Calu3 (cell line): Measurements from ENCODE around the gene FRK. TPM values are rescaled to one million over a fixed set of nuclear protein-coding genes. Genes with fewer than 3 reads are reported as not detected.
"Not testable (repeated sequence)": the region's sequence is repeated elsewhere in the genome, so short reads cannot be mapped to it uniquely, and the experiment has no call there.

Experiments used
- BruUV-seq: library from RNA; stranded (reverse); fragments of 400-500 nt; replicated peaks from 2 replicates; lab custom pipeline; 2021; lab: Mats Ljungman, UMichigan
- CTCF ChIA-PET: fragments of 300-600 bp; sonication (Branson Sonifier 250); formaldehyde crosslinking; loops from one replicate; lab custom pipeline; 2022; ENCODE audit warnings: antibody characterized with exemption; lab: Charles Lee
- DNase-seq: peaks from one replicate; pipeline ENCODE4 v3.0.0; 2022
- H3K27ac Mint-ChIP-seq: one replicate; pipeline ENCODE4 v1.8.0; 2022; ENCODE audit warnings: mixed read lengths; ENCODE audit not compliant: unreplicated experiment
- H3K27me3 Mint-ChIP-seq: one replicate; pipeline ENCODE4 v1.8.0; 2022; ENCODE audit warnings: mixed read lengths; ENCODE audit not compliant: unreplicated experiment
- H3K36me3 Mint-ChIP-seq: one replicate; pipeline ENCODE4 v1.8.0; 2022; ENCODE audit warnings: mild to moderate bottlenecking, moderate library complexity, mixed read lengths; ENCODE audit not compliant: insufficient read depth, unreplicated experiment
- H3K4me1 Mint-ChIP-seq: one replicate; pipeline ENCODE4 v1.8.0; 2022; ENCODE audit warnings: mild to moderate bottlenecking, low read depth, mixed read lengths; ENCODE audit not compliant: unreplicated experiment
- H3K4me3 Mint-ChIP-seq: one replicate; pipeline ENCODE4 v1.8.0; 2022; ENCODE audit warnings: mild to moderate bottlenecking, low read depth, moderate library complexity, mixed read lengths; ENCODE audit not compliant: unreplicated experiment
- H3K9me3 Mint-ChIP-seq: one replicate; pipeline ENCODE4 v1.8.0; 2022; ENCODE audit warnings: low read depth, mixed read lengths; ENCODE audit not compliant: unreplicated experiment
- CTCF ChIP-seq: fragments of 200-600 bp; IDR thresholded peaks from one replicate; pipeline ENCODE4 v1.8.0; 2022; ENCODE audit warnings: antibody characterized with exemption; ENCODE audit not compliant: unreplicated experiment
- intact Hi-C: fragments of 100-400 bp; cut with micrococcal nuclease; formaldehyde crosslinking; loops from one replicate; pipeline ENCODE4 v1.10.0; 2022; ENCODE audit not compliant: unreplicated experiment
- total RNA-seq: library from RNA; stranded (reverse); gene quantifications from 2 replicates; pipeline ENCODE4 v1.2.3, GENCODE V29; 2022

Gene FRK
- total RNA-seq, 1 experiment from 2014 or later = 21.2 TPM

GRCh38 chr6:115891111-115891669, 169.5 kb downstream of the FRK start:
- no TSS peak for BruUV-seq
- no peak overlapping the region for H3K27ac Mint-ChIP-seq
- no peaks in the 10 kb centered on the region for H3K36me3 Mint-ChIP-seq
- TF ChIP-seq CTCF = no peak
- H3K4me1 Mint-ChIP-seq = peaks cover 23% of the 10 kb centered on the region
- intact Hi-C loops = loop anchor here (10.0 kb wide), 3 partner anchors 246 to 1796 kb away; no protein-coding TSS in a partner anchor
- H3K4me3 Mint-ChIP-seq = no peak overlapping the region
- DNase-seq = no peak
- no peaks in the 10 kb centered on the region for H3K9me3 Mint-ChIP-seq
- CTCF ChIA-PET = no interaction called here
- H3K27me3 Mint-ChIP-seq = no peaks in the 10 kb centered on the region

GRCh38 chr6:115890238-115890637, 170.5 kb downstream of the FRK start:
- Mint-ChIP-seq H3K4me1 (peaks cover 23% of the 10 kb centered on the region), H3K27ac (no peak overlapping the region), H3K27me3 (no peaks in the 10 kb centered on the region), H3K9me3 (no peaks in the 10 kb centered on the region), H3K36me3 (no peaks in the 10 kb centered on the region), H3K4me3 (no peak overlapping the region)
- no peak for DNase-seq
- TF ChIP-seq CTCF = no peak
- CTCF ChIA-PET = no interaction called here
- intact Hi-C loops = loop anchor here (10.0 kb wide), 3 partner anchors 245 to 1795 kb away; no protein-coding TSS in a partner anchor
- no TSS peak for BruUV-seq

GRCh38 chr6:115888687-115889470, 171.8 kb downstream of the FRK start:
- H3K27ac Mint-ChIP-seq, BruUV-seq, H3K27me3 Mint-ChIP-seq, H3K9me3 Mint-ChIP-seq, H3K36me3 Mint-ChIP-seq, DNase-seq, intact Hi-C loops, H3K4me3 Mint-ChIP-seq, CTCF ChIA-PET: not testable (repeated sequence)
- H3K4me1 Mint-ChIP-seq = peaks cover 17% of the 10 kb centered on the region

DNA sequence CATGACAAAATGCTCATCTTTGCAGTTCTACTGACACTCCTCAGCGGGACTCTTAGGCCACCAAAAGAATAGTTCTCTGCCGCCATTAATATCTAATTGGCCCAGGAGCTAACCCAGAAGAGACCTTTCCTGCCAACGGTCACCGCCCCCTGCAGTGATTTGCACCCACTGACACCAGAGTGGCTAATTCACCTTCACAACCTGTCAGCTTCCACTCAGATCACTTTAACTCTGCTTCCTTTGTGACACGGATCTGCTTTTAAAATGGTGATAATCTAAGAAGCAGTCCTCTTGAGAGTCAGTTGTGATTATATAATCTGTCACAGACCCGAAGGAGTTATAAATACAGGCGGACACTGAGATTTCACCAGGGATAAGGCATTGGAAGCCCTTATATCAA, 172.8 kb downstream of the FRK start:
- CTCF ChIA-PET = no interaction called here
- no TSS peak for BruUV-seq
- H3K27ac Mint-ChIP-seq = no peak overlapping the region

More for the DNA sequence above, 172.8 kb downstream of the FRK start:
- TF ChIP-seq CTCF = no peak
- no peaks in the 10 kb centered on the region for H3K9me3 Mint-ChIP-seq
- H3K4me1 Mint-ChIP-seq = peaks cover 18% of the 10 kb centered on the region
- H3K36me3 Mint-ChIP-seq = peaks cover under 1% of the 10 kb centered on the region
- no peaks in the 10 kb centered on the region for H3K27me3 Mint-ChIP-seq
- intact Hi-C loops = no loop called here
- DNase-seq = no peak
- no peak overlapping the region for H3K4me3 Mint-ChIP-seq
